ENCODE measurements around the gene EPHB3.

GRCh38 chr3:184556582-184557347 is 4.8 kb upstream of the EPHB3 start:
- no peak for TF ChIP-seq POLR2AphosphoS5 (IDR thresholded peaks at IDR 0.05; ENCODE audit: insufficient read depth in 1 of 2, low read depth in 1 of 2)
- TF ChIP-seq CTCF (IDR thresholded peaks at IDR 0.05), result no peak
- no peak for TF ChIP-seq POLR2A (IDR thresholded peaks at IDR 0.05)
